Measurements from ENCODE around the gene APIP. TPM values are rescaled to one million over a fixed set of nuclear protein-coding genes. Genes with fewer than 3 reads are reported as not detected.

Gene APIP
- total RNA-seq, 4 donors from 2014 or later: 28.8 to 54.9 (median 33.6) TPM

DNA sequence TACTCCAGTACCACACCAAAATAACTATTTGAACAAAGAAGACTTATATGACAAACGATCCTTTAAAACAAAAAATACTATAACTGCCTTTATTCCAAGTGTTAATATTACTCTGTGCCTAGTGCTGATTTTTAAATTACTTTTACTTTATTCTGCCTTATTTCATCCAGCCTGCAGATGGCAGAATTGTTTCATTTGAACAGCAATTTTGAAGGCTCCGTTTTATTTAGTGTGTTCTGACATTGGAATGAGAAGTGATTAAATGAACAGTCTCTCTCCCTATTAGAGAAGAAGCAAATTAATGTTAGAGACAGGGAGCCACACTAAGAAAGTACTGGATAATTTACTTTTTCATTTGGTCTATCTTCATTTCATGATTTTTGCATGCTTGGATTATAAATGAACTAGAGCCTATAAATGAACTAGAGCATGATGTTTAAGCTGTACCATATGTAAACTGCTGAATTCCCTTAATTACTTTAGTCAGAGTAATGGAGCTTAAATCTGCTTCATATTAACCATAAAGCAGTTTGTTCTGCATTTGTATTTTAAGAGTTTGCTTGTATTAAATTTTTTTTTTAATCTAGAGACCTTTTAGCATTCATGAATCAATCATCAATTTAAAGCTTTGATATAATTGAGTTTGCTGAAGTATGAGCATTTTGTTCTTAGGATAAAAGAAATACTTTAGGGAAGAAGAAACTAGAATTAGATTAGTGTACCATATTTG, 10.1 kb upstream of the APIP start:
- no peaks in the 10 kb centered on the region for H3K9me3 ChIP-seq
- H3K27ac ChIP-seq: no peak overlapping the region
- H3K4me3 ChIP-seq: no peak overlapping the region
- 0 to 6% methylated on average over 2 of the region's 2 CpGs for WGBS, 2 donors (ENCODE audit: low coverage in 1 of 2)
- TF ChIP-seq POLR2A (IDR thresholded peaks at IDR 0.05): no peak
- TF ChIP-seq, protein P1, sequence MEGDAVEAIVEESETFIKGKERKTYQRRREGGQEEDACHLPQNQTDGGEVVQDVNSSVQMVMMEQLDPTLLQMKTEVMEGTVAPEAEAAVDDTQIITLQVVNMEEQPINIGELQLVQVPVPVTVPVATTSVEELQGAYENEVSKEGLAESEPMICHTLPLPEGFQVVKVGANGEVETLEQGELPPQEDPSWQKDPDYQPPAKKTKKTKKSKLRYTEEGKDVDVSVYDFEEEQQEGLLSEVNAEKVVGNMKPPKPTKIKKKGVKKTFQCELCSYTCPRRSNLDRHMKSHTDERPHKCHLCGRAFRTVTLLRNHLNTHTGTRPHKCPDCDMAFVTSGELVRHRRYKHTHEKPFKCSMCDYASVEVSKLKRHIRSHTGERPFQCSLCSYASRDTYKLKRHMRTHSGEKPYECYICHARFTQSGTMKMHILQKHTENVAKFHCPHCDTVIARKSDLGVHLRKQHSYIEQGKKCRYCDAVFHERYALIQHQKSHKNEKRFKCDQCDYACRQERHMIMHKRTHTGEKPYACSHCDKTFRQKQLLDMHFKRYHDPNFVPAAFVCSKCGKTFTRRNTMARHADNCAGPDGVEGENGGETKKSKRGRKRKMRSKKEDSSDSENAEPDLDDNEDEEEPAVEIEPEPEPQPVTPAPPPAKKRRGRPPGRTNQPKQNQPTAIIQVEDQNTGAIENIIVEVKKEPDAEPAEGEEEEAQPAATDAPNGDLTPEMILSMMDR (IDR thresholded peaks at IDR 0.05): peak; percentile 57 to 84 (median 78)
- TF ChIP-seq EP300 (IDR thresholded peaks at IDR 0.05): no peak
- no peak for TF ChIP-seq POLR2AphosphoS5 (IDR thresholded peaks at IDR 0.05)
- no peaks in the 10 kb centered on the region for H3K27me3 ChIP-seq
- no peaks in the 10 kb centered on the region for H3K36me3 ChIP-seq
- peak; percentile 34 for ATAC-seq
- H3K4me1 ChIP-seq: peaks cover 3 to 83% (median 21%) of the 10 kb centered on the region in 3 donors

DNA sequence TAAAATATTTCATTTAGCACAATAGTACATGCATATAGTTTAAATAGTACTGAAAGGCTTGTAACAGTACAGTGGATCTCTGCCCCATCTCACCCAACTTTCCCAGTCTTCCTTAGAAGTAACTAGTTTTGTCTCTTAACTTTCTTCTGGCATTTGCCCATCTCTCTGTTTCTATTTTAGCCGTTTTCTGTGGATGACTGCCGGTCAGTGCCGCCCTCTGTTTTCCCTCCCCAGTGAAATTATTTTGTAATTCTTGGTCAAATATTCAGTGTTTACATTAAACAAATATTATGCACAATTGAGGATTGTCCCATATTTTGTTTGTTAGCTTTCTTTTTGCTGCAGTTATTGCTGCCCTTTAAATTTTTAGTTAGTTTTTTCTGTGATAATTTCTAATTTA, 8.5 kb upstream of the APIP start:
- 13 to 19% methylated on average over 3 of the region's 3 CpGs for WGBS, 2 donors (ENCODE audit: low coverage in 1 of 2)
- peak overlapping the region in 3 of 4 donors; percentile 9 to 53 (median 30) for H3K27ac ChIP-seq
- H3K36me3 ChIP-seq: no peaks in the 10 kb centered on the region
- ATAC-seq: no peak
- peaks cover 3 to 82% (median 21%) of the 10 kb centered on the region in 3 donors for H3K4me1 ChIP-seq
- H3K27me3 ChIP-seq: no peaks in the 10 kb centered on the region
- no peaks in the 10 kb centered on the region for H3K9me3 ChIP-seq
- no peak overlapping the region for H3K4me3 ChIP-seq
- TF ChIP-seq POLR2A (IDR thresholded peaks at IDR 0.05) (no peak), EP300 (IDR thresholded peaks at IDR 0.05) (no peak), POLR2AphosphoS5 (IDR thresholded peaks at IDR 0.05) (no peak)
- TF ChIP-seq, protein P1 (IDR thresholded peaks at IDR 0.05): no peak

DNA sequence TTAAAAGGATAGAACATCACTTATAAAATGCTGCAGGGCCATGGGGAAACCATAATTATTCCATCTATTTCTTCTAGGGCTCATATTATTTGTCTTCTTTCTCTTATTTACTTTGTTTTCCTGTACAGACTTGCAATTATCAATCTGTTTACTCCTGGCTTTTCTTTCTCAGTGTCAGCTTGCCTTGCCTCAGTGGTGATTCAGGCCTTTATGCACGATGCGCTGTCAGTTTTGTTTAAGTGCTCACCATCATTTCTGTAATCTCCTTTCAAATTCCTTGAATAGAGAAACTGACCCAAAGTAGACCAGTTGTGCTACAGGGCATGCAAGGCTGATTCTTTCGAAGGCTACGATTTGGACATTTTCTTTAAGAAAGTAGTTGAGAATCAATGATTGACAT, 5.0 kb upstream of the APIP start:
- Histone ChIP-seq H3K27me3 (no peaks in the 10 kb centered on the region), H3K27ac (no peak overlapping the region), H3K4me1 (peaks cover 2 to 76% (median 3%) of the 10 kb centered on the region in 3 donors), H3K4me3 (no peak overlapping the region), H3K9me3 (no peaks in the 10 kb centered on the region), H3K36me3 (no peaks in the 10 kb centered on the region)
- no peak for ATAC-seq
- 87 to 91% methylated on average over 2 to 4 of the region's 4 CpGs for WGBS, 2 donors (ENCODE audit: low coverage in 1 of 2)
- TF ChIP-seq POLR2A (IDR thresholded peaks at IDR 0.05) (no peak), EP300 (IDR thresholded peaks at IDR 0.05) (no peak), POLR2AphosphoS5 (IDR thresholded peaks at IDR 0.05) (no peak)
- TF ChIP-seq, protein P1 (IDR thresholded peaks at IDR 0.05): no peak

DNA sequence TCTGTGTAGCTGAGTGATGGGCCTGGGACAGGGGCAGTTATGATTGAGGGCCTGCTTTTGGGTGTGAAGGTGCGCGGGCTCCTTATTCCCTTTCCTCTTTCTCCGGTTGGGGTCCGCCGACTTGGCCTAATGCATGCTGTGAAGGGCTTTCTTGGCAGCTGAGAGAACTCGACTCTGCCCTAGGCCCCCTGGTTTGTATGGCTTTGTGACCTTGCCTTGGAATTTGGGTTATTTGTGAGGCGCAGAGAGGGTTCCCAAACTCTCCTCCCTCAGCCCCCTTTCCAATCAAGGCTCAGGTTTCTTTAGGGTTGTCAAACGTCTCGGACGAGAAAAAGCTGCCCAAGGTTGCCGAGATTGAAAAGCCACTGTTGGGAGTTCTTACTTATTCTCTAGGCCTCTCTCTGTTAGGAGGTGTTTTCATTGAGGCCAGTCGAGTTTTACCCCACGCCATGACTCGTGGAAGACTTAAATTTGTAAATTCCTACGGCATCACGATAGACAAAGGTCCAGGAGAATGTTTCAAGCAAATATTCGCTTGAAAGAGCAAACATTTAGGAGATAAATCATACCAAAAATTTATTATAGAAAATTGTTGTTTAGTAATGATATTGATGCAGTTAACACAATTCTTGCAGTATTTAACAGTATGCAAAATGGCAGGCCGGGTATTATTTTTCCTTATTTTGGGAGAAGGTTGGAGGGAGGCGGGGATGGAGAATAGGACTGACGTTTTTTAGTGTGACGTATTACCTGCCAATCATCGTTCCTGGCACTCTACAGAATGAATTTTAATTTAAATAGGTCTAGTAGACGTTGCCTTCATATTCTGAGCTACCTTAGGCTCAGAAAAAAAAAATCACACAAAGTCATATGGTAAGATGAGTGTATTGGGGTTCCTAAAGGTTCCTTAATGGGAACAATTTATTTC, 928 bp upstream of the APIP start:
- H3K36me3 ChIP-seq: peaks cover 0 to 10% of the 10 kb centered on the region in 2 donors
- peaks cover 2 to 61% (median 3%) of the 10 kb centered on the region in 3 donors for H3K4me1 ChIP-seq
- WGBS, 2 donors (ENCODE audit: low coverage in 1 of 2): 13 to 29% methylated on average over 11 to 21 of the region's 23 CpGs
- ATAC-seq: peak; percentile 16
- H3K27ac ChIP-seq: peak overlapping the region; percentile 76 to 98 (median 94)
- no peaks in the 10 kb centered on the region for H3K27me3 ChIP-seq
- TF ChIP-seq POLR2AphosphoS5 (IDR thresholded peaks at IDR 0.05) (no peak), POLR2A (IDR thresholded peaks at IDR 0.05) (no peak), EP300 (IDR thresholded peaks at IDR 0.05) (no peak)
- TF ChIP-seq, protein P1 (IDR thresholded peaks at IDR 0.05): no peak
- H3K9me3 ChIP-seq: no peaks in the 10 kb centered on the region
- H3K4me3 ChIP-seq: peak overlapping the region; percentile 76 to 93
